Gastroesophageal sphincter (tissue), 4 donors: Measurements from ENCODE around the gene CCNK. TPM values are rescaled to one million over a fixed set of nuclear protein-coding genes. Genes with fewer than 3 reads are reported as not detected.
A peak's percentile ranks its signal among the peaks of the same experiment; 100 is the strongest.

Experiments used
- ATAC-seq: fragments of 150-250 bp; one replicate; pipeline ENCODE4 v1.9.1; 2016; ENCODE audit warnings: mild to moderate bottlenecking, moderate library complexity
- H3K27ac ChIP-seq, 4 donors: fragments of 200-600 bp; sonication (generic) in 3 of 4; 1 replicate in 3 of 4; 2 replicates in 1 of 4; pipeline ENCODE4 v1.5.1; 2016 to 2019
- H3K27me3 ChIP-seq: fragments of 200-600 bp; sonication (generic); one replicate; pipeline ENCODE4 v1.5.1; 2019
- H3K36me3 ChIP-seq, 2 donors: fragments of 200-600 bp; sonication (generic); one replicate each; pipeline ENCODE4 v1.5.1; 2019; ENCODE audit warnings: control low read depth in 1 of 2
- H3K4me1 ChIP-seq, 3 donors: fragments of 200-600 bp; sonication (generic); 1 replicate in 2 of 3; 2 replicates in 1 of 3; pipeline ENCODE4 v1.5.1; 2016 to 2019; ENCODE audit warnings: control low read depth in 2 of 3
- H3K4me3 ChIP-seq, 2 donors: fragments of 200-600 bp; sonication (generic); one replicate each; pipeline ENCODE4 v1.5.1; 2019; ENCODE audit warnings: mild to moderate bottlenecking in 1 of 2, moderate library complexity in 1 of 2
- H3K9me3 ChIP-seq, 3 donors: fragments of 200-600 bp; sonication (generic); one replicate each; pipeline ENCODE4 v1.5.1; 2017 to 2019; ENCODE audit warnings: control low read depth in 2 of 3
- CTCF ChIP-seq, 4 experiments: fragments of 200-600 bp in 2 of 4; fragments of 450-650 bp in 2 of 4; sonication (generic) in 1 of 4; IDR thresholded peaks; one replicate each; pipeline ENCODE4 v1.5.1; 2017 to 2019; ENCODE audit warnings: antibody characterized with exemption in 4 of 4, mild to moderate bottlenecking in 2 of 4, moderate library complexity in 2 of 4
- EP300 ChIP-seq: sonication (generic); formaldehyde crosslinking; IDR thresholded peaks from one replicate; pipeline ENCODE4 v1.6.1; 2017; ENCODE audit warnings: antibody characterized with exemption, mild to moderate bottlenecking
- POLR2A ChIP-seq, 2 donors: fragments of 450-650 bp; IDR thresholded peaks; one replicate each; pipeline ENCODE4 v1.6.1; 2017; ENCODE audit warnings: antibody characterized with exemption in 2 of 2, mild to moderate bottlenecking in 2 of 2, moderate library complexity in 1 of 2
- POLR2AphosphoS5 ChIP-seq: sonication (generic); formaldehyde crosslinking; IDR thresholded peaks from one replicate; pipeline ENCODE4 v1.6.1; 2017; ENCODE audit warnings: antibody characterized with exemption
- WGBS, 2 donors: methylation state at CpG; one replicate each; pipeline ENCODE4 v1.1.5; 2018; ENCODE audit warnings: low coverage in 1 of 2; 5-methylcytosine and 5-hydroxymethylcytosine counted together
- total RNA-seq, 4 donors: library from RNA; depleted of rRNA; stranded (reverse); fragments of >200 nt; gene quantifications; one replicate each; pipeline ENCODE4 v1.1.0, GENCODE V29; 2016

Gene CCNK
- total RNA-seq, 4 donors from 2014 or later = 17.1 to 26.8 (median 20.7) TPM

DNA sequence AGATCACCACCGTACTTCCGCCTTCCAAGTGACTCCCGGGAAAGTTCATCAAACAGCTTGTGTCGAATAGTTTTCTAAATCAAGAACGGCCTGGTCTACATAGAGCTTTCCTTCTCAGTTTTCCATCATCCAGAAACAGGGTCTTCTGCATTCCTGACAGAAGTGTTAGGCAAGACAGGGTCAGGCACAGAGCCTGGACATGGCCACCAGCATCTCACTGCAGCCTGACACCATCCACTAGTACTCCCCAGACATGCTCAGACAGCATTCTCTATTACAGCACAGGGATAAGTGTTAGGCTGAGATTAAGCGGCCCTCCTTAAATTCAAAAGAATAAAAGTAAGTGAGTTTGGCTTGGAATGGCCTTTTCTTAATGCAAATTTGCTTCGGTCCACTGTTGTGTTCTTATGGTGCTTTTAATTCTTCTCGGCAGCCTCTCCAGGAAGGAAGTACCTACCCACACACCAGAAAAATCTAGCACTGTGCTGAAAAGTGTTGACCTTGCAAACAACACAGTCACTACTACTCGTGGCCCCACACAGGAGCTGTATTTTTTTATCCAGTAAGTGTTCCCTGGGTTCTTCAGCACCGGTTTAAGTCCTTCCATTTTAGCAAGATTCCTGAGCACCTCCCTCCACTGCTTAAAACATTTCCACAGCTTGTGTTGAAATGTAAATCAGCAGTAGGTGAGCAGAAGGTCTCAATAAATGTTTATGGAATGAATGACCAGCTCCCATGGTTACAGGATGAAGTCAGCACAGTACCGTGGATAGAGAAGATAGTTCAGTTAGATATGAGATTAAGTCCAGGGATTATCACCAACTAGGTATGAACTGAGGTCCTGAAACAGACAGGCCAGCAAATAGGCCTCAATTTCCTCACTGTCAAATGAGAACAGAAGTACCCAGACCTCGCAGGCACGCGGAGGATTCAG, 44.7 kb upstream of the CCNK start:
- TF ChIP-seq POLR2A (IDR thresholded peaks at IDR 0.05) (no peak), CTCF (IDR thresholded peaks at IDR 0.05) (no peak), POLR2AphosphoS5 (no peak), EP300 (no peak)
- peak overlapping the region in 3 of 4 donors; percentile 8 to 61 (median 41) for H3K27ac ChIP-seq
- peaks cover 0 to 32% (median 11%) of the 10 kb centered on the region in 3 donors for H3K4me1 ChIP-seq
- H3K9me3 ChIP-seq = no peaks in the 10 kb centered on the region
- H3K27me3 ChIP-seq = no peaks in the 10 kb centered on the region
- 66 to 71% methylated on average over 12 to 14 of the region's 14 CpGs for WGBS, 2 donors
- peaks cover 0 to 60% of the 10 kb centered on the region in 2 donors for H3K36me3 ChIP-seq
- ATAC-seq = no peak
- H3K4me3 ChIP-seq = no peak overlapping the region

DNA sequence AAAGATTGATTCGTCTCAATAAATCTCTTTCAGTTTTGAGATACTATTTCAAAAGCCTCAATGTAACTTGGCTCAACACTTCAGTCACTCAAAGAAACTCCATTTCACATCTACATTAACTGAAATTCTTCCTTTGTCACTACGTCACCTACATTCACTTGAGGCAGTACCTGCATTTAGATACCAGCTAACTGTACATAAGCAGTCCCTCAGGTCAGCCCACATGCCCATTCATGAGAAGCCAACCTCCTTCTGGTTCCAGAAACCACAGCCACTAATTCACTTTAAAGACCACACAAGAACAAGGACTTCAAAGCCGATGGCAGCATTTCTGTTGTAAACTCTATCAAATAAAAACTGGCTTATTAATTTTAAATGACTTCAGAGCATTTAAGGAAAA, 43.5 kb upstream of the CCNK start:
- H3K27me3 ChIP-seq = no peaks in the 10 kb centered on the region
- H3K9me3 ChIP-seq = no peaks in the 10 kb centered on the region
- peaks cover 0 to 26% (median 11%) of the 10 kb centered on the region in 3 donors for H3K4me1 ChIP-seq
- H3K36me3 ChIP-seq = peaks cover 0 to 67% of the 10 kb centered on the region in 2 donors
- TF ChIP-seq EP300 = no peak
- no peak for TF ChIP-seq CTCF (IDR thresholded peaks at IDR 0.05)
- TF ChIP-seq POLR2A (IDR thresholded peaks at IDR 0.05) = no peak
- no peak for TF ChIP-seq POLR2AphosphoS5
- H3K27ac ChIP-seq = no peak overlapping the region
- WGBS, 2 donors = 73 to 74% methylated on average over 3 of the region's 3 CpGs
- no peak for ATAC-seq
- H3K4me3 ChIP-seq = no peak overlapping the region

DNA sequence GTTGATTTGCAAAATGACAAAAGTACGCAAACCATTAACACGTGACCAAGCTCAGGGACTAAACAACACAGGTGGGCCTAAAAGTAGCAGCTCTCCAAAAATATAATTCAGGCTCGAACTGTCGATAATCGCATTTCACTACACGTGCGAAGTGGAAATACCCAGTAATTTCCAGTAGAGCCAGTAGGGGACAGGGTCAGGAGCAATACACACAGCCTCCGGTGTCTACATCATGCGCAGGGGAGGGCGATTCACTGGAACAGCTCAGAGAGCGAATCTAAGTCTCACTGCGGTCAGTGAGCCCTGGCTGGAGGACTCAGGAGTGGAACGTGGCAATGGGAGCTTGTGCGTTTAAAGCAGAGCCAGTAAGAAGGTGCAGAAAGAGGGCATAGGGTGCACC, 40.9 kb upstream of the CCNK start:
- no peaks in the 10 kb centered on the region for H3K27me3 ChIP-seq
- ATAC-seq = no peak
- H3K4me1 ChIP-seq = peaks cover 0 to 22% (median 11%) of the 10 kb centered on the region in 3 donors
- TF ChIP-seq CTCF (IDR thresholded peaks at IDR 0.05) = no peak
- TF ChIP-seq EP300 = no peak
- TF ChIP-seq POLR2A (IDR thresholded peaks at IDR 0.05) = no peak
- H3K36me3 ChIP-seq = peaks cover 0 to 74% of the 10 kb centered on the region in 2 donors
- no peaks in the 10 kb centered on the region for H3K9me3 ChIP-seq
- no peak overlapping the region for H3K4me3 ChIP-seq
- H3K27ac ChIP-seq = no peak overlapping the region
- WGBS, 2 donors = 84 to 91% methylated on average over 9 to 12 of the region's 14 CpGs

- TF ChIP-seq CTCF (IDR thresholded peaks at IDR 0.05) (no peak), EP300 (no peak), POLR2A (IDR thresholded peaks at IDR 0.05) (no peak), POLR2AphosphoS5 (no peak)
- Histone ChIP-seq H3K27ac (no peak overlapping the region), H3K36me3 (peaks cover 0 to 73% of the 10 kb centered on the region in 2 donors), H3K4me1 (peaks cover 0 to 11% (median 9%) of the 10 kb centered on the region in 3 donors), H3K9me3 (no peaks in the 10 kb centered on the region), H3K27me3 (no peaks in the 10 kb centered on the region), H3K4me3 (no peak overlapping the region)
- 93% methylated on average over 5 of the region's 11 CpGs; no CpG with 5 or more reads in 1 of the 2 donors for WGBS, 2 donors
- no peak for ATAC-seq
Observed at GRCh38 chr14:99441157-99441870, 39.9 kb upstream of the CCNK start.
